Activated CD4-positive, alpha-beta T cell treated with anti-CD3 and anti-CD28 coated beads, Interleukin-2, amount 50 U/mL, for 16 hours (primary cell): ENCODE measurements around the gene XIRP1.
A peak's percentile ranks its signal among the peaks of the same experiment; 100 is the strongest.

ENCODE experiments used
- DNase-seq: peaks from one replicate; pipeline ENCODE4 v3.0.0-alpha.2; 2020

Gene XIRP1

GRCh38 chr3:39158148-39158715 is 34.2 kb downstream of the XIRP1 start:
- no peak for DNase-seq

GRCh38 chr3:39157359-39157758 is 35.0 kb downstream of the XIRP1 start:
- no peak for DNase-seq

DNA sequence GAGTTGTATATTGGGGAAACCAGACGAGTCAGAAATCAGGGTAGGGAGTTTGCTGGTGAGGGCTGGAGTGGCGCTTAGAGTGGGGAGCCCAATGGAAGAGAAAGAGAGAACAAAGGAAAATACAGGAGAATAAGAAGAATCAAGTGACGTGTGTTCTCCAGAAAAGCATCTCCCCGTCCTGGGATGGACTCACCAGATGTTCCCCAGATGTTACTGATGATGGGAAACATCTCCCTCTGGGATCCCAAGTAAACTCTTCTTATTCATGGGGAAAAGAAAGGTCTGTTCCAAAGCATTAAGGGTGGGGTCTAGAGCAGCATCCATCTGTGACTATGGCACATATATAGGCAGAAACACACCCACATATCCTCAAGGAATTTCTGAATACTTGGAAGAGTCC is 36.0 kb downstream of the XIRP1 start:
- DNase-seq, result no peak

GRCh38 chr3:39154280-39155021 is 37.9 kb downstream of the XIRP1 start:
- DNase-seq, result no peak

DNA sequence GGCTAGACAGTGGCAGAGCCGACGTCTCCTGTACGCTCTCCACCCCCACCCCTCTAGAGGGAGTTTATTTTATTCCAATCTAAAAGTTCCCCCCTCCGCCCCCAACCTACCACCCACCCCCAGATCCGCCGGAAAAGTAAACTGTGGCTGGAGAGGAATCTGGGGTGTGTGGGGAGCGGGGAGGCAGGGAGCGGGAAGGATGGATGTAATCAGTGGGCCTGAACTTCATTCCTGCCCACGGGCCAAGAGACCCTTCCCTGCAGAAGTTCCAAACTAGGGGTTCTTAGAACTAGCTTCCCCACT is 38.5 kb downstream of the XIRP1 start:
- DNase-seq, result no peak

- peak; percentile 40 for DNase-seq
Observed at GRCh38 chr3:39150803-39151631, 41.4 kb downstream of the XIRP1 start.

GRCh38 chr3:39150148-39150802 is 42.1 kb downstream of the XIRP1 start:
- no peak for DNase-seq

GRCh38 chr3:39149498-39150147 is 42.8 kb downstream of the XIRP1 start:
- DNase-seq, result no peak

GRCh38 chr3:39149059-39149455 is 43.3 kb downstream of the XIRP1 start:
- no peak for DNase-seq

GRCh38 chr3:39148435-39149058 is 43.8 kb downstream of the XIRP1 start:
- peak; percentile 25 for DNase-seq

GRCh38 chr3:39147711-39148434 is 44.5 kb downstream of the XIRP1 start:
- DNase-seq, result peak; percentile 75

DNA sequence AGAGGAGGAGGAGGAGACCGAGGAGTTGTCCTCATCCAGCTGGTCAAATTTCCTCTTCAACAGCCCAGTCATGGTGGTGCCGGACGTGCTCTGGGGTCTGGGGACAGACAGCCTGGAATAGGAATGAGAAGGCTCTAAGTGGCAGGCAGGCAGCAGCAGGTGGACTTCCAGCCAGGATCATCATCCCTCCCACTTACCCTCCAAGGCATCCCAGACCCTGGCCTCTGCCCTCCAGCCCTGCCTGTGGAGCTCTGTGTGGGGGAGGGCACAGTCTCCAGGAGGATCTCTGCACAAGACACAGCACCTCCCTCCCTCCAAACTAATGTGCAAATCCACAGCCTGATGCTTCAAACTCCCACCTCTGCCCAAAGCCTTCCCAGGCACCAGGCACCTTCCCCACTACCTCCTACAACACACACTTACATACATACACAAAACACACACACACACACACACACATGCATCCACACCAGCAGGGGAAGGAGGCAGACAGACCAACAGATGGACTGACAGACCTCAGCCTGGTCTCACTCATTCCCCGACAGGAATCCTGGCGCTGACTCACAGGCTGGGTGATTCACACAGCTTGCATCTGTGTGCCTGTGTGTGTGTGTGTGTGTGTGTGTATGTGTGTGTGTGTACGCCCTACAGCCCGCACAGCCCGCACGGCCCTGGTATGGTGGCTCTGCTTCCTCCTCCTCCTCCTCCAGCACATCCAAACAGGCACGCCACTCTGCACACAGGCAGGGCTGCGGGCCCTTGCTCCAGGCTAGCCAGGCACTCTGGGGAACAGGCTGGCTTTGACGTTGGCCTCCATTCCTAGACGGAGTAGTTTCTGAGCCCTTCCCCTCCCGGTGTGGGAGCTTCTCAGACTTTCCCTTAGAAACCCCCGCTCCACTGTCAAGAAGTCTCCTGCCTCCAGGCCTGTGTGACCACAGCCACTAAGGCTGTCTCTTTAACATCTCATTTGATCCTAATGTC is 45.5 kb downstream of the XIRP1 start:
- DNase-seq, result peak; percentile 86

DNA sequence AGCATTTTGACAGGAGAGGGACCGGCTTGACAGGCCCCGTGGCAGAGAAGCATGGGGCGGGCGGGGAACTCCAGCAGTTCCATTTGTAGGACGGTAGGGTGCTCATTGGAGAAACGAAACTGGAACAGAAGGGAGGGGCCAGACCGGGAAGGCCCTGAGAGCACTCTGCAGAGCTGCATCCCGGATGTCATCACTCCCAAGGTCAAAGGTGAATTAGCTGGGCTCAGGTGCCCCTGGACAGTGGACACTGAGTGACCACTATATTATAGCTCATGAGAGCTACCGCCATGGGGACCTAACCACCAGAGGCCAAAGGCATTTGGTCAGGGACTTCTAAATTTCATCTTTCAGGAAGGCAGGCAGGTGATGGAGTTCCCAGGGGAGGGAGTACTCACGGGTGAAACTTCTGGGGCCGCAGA is 46.3 kb downstream of the XIRP1 start:
- no peak for DNase-seq

GRCh38 chr3:39144748-39145380 is 47.5 kb downstream of the XIRP1 start:
- DNase-seq, result no peak

DNA sequence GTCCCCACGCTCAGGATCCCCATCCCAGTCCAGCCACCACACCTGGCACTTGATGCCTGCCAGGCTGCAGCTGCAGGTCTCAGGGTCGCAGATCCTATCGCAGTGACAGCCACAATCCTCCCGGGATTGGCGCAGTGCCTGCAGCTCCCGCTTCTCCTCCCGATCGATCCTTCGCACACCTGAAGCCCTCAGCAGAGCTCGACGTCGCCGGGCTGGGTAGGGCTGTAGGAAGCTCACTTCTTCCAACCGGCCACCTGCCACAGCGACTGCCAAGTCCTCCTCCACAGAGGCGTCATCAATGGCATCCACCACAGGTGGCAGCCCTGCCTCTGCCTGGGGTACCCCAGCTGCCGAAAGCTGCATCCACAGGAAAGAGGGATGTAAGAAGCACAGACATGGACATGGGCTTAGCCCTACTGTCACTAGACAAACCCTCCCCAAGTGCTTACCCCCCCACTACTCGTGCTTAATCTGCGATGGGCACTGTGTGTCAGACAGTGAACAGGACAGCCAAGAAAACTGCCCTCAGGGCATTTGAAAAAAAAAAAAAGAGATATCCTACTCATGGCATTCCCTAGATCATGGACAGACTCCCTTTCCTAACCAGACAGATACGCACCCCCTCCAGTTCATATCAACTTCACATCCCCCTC is 48.2 kb downstream of the XIRP1 start:
- DNase-seq, result no peak

- DNase-seq, result no peak
Observed at GRCh38 chr3:39143051-39143885, 49.1 kb downstream of the XIRP1 start.

- no peak for DNase-seq
Observed at GRCh38 chr3:39142067-39142466, 50.3 kb downstream of the XIRP1 start.

- no peak for DNase-seq
Observed at GRCh38 chr3:39141171-39141995, 51.0 kb downstream of the XIRP1 start.
